RWPE2 (cell line): ENCODE measurements around the gene HSDL1.

Source experiments
- ATAC-seq: fragments of 200-7000 bp; cut with Tn5 transposase; 3 replicates; pipeline ENCODE4 v1.9.1; 2021; ENCODE audit warnings: low read depth
- DNase-seq: peaks from one replicate; pipeline ENCODE4 v3.0.0-alpha.2; 2020; ENCODE audit warnings: low spot score
- H3K27ac ChIP-seq: fragments of 450-650 bp; 2 replicates; pipeline ENCODE4 v1.5.1; 2017; ENCODE audit warnings: mild to moderate bottlenecking; ENCODE audit not compliant: poor library complexity, severe bottlenecking
- H3K27me3 ChIP-seq: fragments of 250-450 bp; sonication (Bioruptor Pico); 2 replicates; pipeline ENCODE4 v1.5.1; 2021; ENCODE audit warnings: mild to moderate bottlenecking, moderate library complexity; ENCODE audit not compliant: insufficient read depth, poor library complexity, severe bottlenecking
- H3K36me3 ChIP-seq: fragments of 250-450 bp; sonication (Bioruptor Pico); 2 replicates; pipeline ENCODE4 v1.5.1; 2020; ENCODE audit warnings: low read depth, mild to moderate bottlenecking, moderate library complexity
- H3K4me1 ChIP-seq: fragments of 250-450 bp; sonication (Bioruptor Pico); 2 replicates; pipeline ENCODE4 v1.5.1; 2021; ENCODE audit warnings: mild to moderate bottlenecking, moderate library complexity; ENCODE audit not compliant: insufficient read depth, poor library complexity, severe bottlenecking
- H3K4me3 ChIP-seq: fragments of 250-450 bp; sonication (Bioruptor Pico); 2 replicates; pipeline ENCODE4 v1.5.1; 2021; ENCODE audit warnings: mild to moderate bottlenecking, moderate library complexity; ENCODE audit not compliant: severe bottlenecking
- H3K9me3 ChIP-seq: fragments of 250-450 bp; sonication (Bioruptor Pico); 2 replicates; pipeline ENCODE4 v1.5.1; 2021; ENCODE audit warnings: mild to moderate bottlenecking, moderate library complexity; ENCODE audit not compliant: severe bottlenecking
- CTCF ChIP-seq: fragments of 450-650 bp; IDR thresholded peaks from one replicate; pipeline ENCODE4 v1.5.1; 2017; ENCODE audit warnings: mild to moderate bottlenecking, moderate library complexity; ENCODE audit not compliant: poor library complexity, severe bottlenecking

The HSDL1 gene

GRCh38 chr16:84190731-84191388 lies 45.9 kb upstream of the HSDL1 start, which contains the start of gene ADAD2:
ADAD2 (plus strand) TSS chr16:84191157; CDS start chr16:84191231, 74 bp downstream.
- ATAC-seq (no peak), DNase-seq (no peak)
- Histone ChIP-seq H3K4me3 (no peak within 1 kb of the TSS), H3K36me3 (no peaks in the 10 kb centered on the region), H3K27ac (no peak within 1 kb of the TSS), H3K27me3 (no peaks in the 10 kb centered on the region), H3K9me3 (no peaks in the 10 kb centered on the region), H3K4me1 (no peaks in the 10 kb centered on the region)
- no peak for TF ChIP-seq CTCF

DNA sequence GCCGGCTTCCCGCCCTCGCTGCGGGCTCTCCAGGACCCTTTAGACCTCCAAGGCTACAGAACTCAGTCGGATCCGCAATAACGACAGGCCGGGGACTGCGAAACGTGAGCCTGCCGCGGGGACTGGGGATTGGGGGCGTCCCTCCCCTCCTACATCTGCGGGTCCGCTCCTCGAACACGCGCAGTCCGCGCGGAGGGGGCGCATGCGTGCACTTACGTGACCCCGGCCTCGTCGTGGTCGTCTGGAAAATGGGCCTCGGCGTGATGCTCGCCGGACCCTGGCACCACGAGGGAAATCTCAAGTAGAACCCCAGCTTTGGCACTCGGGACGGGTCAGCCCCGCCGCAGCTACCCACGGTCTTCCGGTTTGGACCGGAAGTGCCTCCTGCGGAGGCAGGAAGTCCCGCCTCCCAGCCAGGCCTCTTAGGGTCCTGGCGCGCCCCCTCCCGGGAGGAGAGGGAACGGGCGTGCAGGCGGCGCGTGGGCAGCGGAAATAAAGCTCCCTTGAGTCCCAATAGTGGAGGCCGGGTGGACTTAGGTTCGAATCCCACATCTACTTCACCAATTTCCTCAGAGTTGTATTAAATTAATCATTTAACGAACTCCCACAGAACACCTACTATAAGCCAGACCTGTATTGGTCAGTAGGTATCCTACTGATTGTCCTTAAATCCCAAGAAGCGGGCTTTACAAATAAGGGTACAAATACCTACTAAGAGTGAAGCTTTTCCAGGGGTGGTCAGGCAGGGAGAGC lies 41.9 kb upstream of the HSDL1 start, which contains the start of gene TAF1C:
TSS of gene TAF1C (minus strand) at position 373 of the 753 bp plus-strand sequence. CDS start 2,069 bp downstream, outside the sequence.
- H3K4me3 ChIP-seq, result peak within 1 kb of the TSS; percentile 74
- TF ChIP-seq CTCF, result peak; percentile 98
- DNase-seq, result peak; percentile 79
- no peak within 1 kb of the TSS for H3K27ac ChIP-seq
- H3K9me3 ChIP-seq, result no peaks in the 10 kb centered on the region
- peak; percentile 90 for ATAC-seq
- H3K36me3 ChIP-seq, result peaks cover 27% of the 10 kb centered on the region
- no peaks in the 10 kb centered on the region for H3K27me3 ChIP-seq
- no peaks in the 10 kb centered on the region for H3K4me1 ChIP-seq

GRCh38 chr16:84184775-84185174 lies 39.8 kb upstream of the HSDL1 start:
- H3K36me3 ChIP-seq, result peaks cover 32% of the 10 kb centered on the region
- TF ChIP-seq CTCF, result no peak
- H3K4me1 ChIP-seq, result no peaks in the 10 kb centered on the region
- H3K9me3 ChIP-seq, result no peaks in the 10 kb centered on the region
- H3K27me3 ChIP-seq, result no peaks in the 10 kb centered on the region
- no peak for ATAC-seq
- H3K4me3 ChIP-seq, result no peak overlapping the region
- no peak for DNase-seq
- H3K27ac ChIP-seq, result no peak overlapping the region

DNA sequence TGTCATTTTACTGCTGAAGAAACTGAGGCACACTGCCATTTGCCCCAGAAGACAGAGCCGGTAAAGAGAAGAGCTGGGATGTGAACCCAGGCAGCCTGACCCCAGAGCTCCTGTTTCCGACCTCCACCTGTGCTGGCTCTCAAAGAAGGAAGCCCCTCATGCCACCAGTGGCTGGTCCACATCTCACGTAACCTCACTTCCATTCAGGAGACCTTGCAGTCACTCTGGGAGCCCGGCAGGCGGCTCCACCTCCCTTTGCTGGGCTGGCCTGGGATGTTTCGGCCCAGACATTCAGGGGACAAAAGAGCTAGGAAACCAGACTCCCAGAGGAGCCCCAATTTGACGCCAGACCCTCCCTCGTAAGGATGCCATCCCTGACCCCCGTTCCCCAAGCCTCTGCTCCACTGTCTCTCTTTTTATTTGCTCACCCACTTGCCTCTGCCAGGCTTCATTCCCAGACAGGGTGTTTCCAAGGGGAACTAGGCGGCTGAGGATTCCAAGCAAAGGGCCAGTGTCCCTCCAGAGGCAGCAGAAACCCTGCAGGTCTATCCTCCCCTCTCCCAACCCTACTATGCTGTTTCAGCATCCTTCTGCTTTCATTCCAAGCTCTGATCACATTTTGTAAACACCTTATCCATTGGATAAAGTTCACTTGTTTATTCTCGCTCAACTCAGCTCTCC lies 39.1 kb upstream of the HSDL1 start:
- H3K27ac ChIP-seq, result no peak overlapping the region
- no peak overlapping the region for H3K4me3 ChIP-seq
- TF ChIP-seq CTCF, result peak; percentile 31
- no peaks in the 10 kb centered on the region for H3K9me3 ChIP-seq
- no peaks in the 10 kb centered on the region for H3K27me3 ChIP-seq
- H3K4me1 ChIP-seq, result no peaks in the 10 kb centered on the region
- H3K36me3 ChIP-seq, result peaks cover 37% of the 10 kb centered on the region
- DNase-seq (no peak), ATAC-seq (no peak)
